ENCODE data around the gene MAEA.
A peak's percentile ranks its signal among the peaks of the same experiment; 100 is the strongest.

MAEA gene

DNA sequence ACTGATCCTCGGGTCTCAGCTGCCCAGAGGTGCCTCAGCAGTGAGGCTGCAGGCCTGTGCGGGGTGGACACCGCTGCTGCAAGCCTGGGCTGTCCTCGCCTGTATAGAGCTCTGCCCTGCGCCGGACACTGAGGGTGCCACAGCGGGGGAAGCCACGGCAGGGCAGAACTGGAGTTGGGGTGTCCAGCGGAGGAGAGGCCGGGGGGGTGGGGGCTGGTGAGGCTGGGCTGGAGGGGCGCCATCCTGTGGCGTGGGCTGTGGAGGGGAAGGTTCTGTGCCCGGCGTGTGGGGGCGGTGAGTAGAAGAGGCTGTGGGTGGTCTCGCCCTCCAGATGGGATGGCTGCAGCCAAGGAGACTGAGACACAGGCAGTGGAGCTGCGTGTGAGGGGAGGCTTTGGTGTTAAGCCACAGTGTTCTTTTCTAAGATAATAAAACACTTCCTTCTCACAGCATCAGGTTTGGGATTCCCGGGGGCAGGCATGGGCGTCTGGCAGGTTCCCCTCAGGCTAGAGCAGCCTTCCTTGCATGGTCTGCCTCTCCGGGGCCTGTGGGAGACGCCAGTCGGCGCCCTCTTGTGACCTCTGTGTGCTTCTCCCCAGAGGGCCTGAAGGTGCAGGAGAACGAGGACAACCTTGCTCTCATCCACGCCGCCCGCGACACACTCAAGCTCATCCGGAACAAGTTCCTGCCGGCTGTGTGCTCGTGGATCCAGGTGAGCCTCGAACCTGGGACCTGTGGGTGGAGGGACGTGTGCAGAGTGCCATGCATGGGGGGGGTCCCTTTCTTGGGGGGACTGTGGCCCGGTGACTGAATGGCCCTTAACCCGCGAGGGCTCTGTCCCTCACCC, 64.7 kb downstream of the MAEA start:
- no peak overlapping the region for H3K4me2 ChIP-seq (ENCODE audit: insufficient read depth, low read length, poor library complexity, severe bottlenecking)
- no peaks in the 10 kb centered on the region for H3K9me3 ChIP-seq (replicated peaks in 1 of 2; ENCODE audit: control insufficient read depth in 2 of 2, insufficient read depth in 1 of 2, low read depth in 1 of 2, low read length in 2 of 2)
- H2AK5ac ChIP-seq (ENCODE audit: low read depth, low read length), result no peak overlapping the region
- no peaks in the 10 kb centered on the region for H3K27me3 ChIP-seq (ENCODE audit: control insufficient read depth in 3 of 3, insufficient read depth in 3 of 3, low read depth in 1 of 3, low read length in 3 of 3)
- no peak overlapping the region for H2BK12ac ChIP-seq (ENCODE audit: low read length)
- peaks cover 11% of the 10 kb centered on the region for H3K79me1 ChIP-seq (ENCODE audit: low read depth, low read length)
- no peak overlapping the region for H3K27ac ChIP-seq (replicated peaks; ENCODE audit: low read length)
- H3K9ac ChIP-seq (ENCODE audit: low read depth, low read length, poor library complexity), result no peak overlapping the region
- no peak overlapping the region for H4K91ac ChIP-seq (ENCODE audit: low read depth, low read length, poor library complexity)
- H3K18ac ChIP-seq (ENCODE audit: low read length), result no peak overlapping the region
- H3K4ac ChIP-seq (ENCODE audit: low read length), result no peak overlapping the region
- no peak overlapping the region for H3K23ac ChIP-seq (ENCODE audit: low read depth, low read length, poor library complexity)
- DNase-seq (ENCODE audit: low spot score), result no peak
- H3K14ac ChIP-seq (ENCODE audit: low read length), result no peak overlapping the region
- H2BK120ac ChIP-seq (ENCODE audit: low read depth, low read length), result no peak overlapping the region
- H3K4me3 ChIP-seq (ENCODE audit: low read length in 2 of 2), result no peak overlapping the region
- WGBS, 2 donors (ENCODE audit: extremely low coverage in 2 of 2, insufficient read length in 2 of 2, insufficient replicate concordance in 1 of 2), result no CpG with 5 or more reads among the region's 36 CpGs
- H3K4me1 ChIP-seq (ENCODE audit: control insufficient read depth in 2 of 2, insufficient read depth in 1 of 2, low read depth in 1 of 2, low read length in 2 of 2), result peaks cover 0 to 2% of the 10 kb centered on the region in 2 donors
- peak overlapping the region; percentile 17 for H4K8ac ChIP-seq (ENCODE audit: low read depth, low read length)
- H2BK5ac ChIP-seq (ENCODE audit: low read length), result peak overlapping the region; percentile 13
- no peak overlapping the region for H2BK15ac ChIP-seq (ENCODE audit: low read length)
- no peak overlapping the region for H2AFZ ChIP-seq (ENCODE audit: low read length)
- H3K36me3 ChIP-seq (replicated peaks in 1 of 2; ENCODE audit: control insufficient read depth in 2 of 2, insufficient read depth in 2 of 2, low read length in 2 of 2), result peaks cover 15 to 70% of the 10 kb centered on the region in 2 donors

DNA sequence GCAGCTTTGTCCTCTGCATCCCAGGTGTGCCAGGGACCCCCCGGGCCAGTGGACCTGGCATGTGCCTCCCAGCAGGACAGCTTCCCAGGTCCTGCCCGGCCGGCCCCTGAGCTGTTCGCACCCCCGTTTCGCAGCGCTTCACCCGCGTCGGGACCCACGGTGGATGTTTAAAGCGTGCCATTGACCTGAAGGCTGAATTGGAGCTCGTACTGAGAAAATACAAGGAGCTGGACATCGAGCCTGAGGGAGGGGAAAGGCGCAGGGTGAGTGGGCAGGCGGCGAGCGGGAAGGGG, 65.2 kb downstream of the MAEA start:
- Histone ChIP-seq H3K27ac (replicated peaks; ENCODE audit: low read length) (no peak overlapping the region), H2AK5ac (ENCODE audit: low read depth, low read length) (no peak overlapping the region), H3K79me1 (ENCODE audit: low read depth, low read length) (peaks cover 9% of the 10 kb centered on the region), H3K9me3 (replicated peaks in 1 of 2; ENCODE audit: control insufficient read depth in 2 of 2, insufficient read depth in 1 of 2, low read depth in 1 of 2, low read length in 2 of 2) (no peaks in the 10 kb centered on the region), H3K9ac (ENCODE audit: low read depth, low read length, poor library complexity) (no peak overlapping the region), H3K27me3 (ENCODE audit: control insufficient read depth in 3 of 3, insufficient read depth in 3 of 3, low read depth in 1 of 3, low read length in 3 of 3) (no peaks in the 10 kb centered on the region), H2BK15ac (ENCODE audit: low read length) (no peak overlapping the region), H3K4me1 (ENCODE audit: control insufficient read depth in 2 of 2, insufficient read depth in 1 of 2, low read depth in 1 of 2, low read length in 2 of 2) (no peaks in the 10 kb centered on the region), H3K4ac (ENCODE audit: low read length) (no peak overlapping the region), H4K91ac (ENCODE audit: low read depth, low read length, poor library complexity) (no peak overlapping the region), H3K23ac (ENCODE audit: low read depth, low read length, poor library complexity) (no peak overlapping the region), H3K4me2 (ENCODE audit: insufficient read depth, low read length, poor library complexity, severe bottlenecking) (no peak overlapping the region), H2BK5ac (ENCODE audit: low read length) (peak overlapping the region; percentile 13), H3K36me3 (replicated peaks in 1 of 2; ENCODE audit: control insufficient read depth in 2 of 2, insufficient read depth in 2 of 2, low read length in 2 of 2) (peaks cover 12 to 64% of the 10 kb centered on the region in 2 donors), H2BK12ac (ENCODE audit: low read length) (no peak overlapping the region), H2AFZ (ENCODE audit: low read length) (no peak overlapping the region), H3K14ac (ENCODE audit: low read length) (no peak overlapping the region), H4K8ac (ENCODE audit: low read depth, low read length) (no peak overlapping the region), H3K4me3 (ENCODE audit: low read length in 2 of 2) (no peak overlapping the region), H2BK120ac (ENCODE audit: low read depth, low read length) (no peak overlapping the region), H3K18ac (ENCODE audit: low read length) (no peak overlapping the region)
- no CpG with 5 or more reads among the region's 18 CpGs for WGBS, 2 donors (ENCODE audit: extremely low coverage in 2 of 2, insufficient read length in 2 of 2, insufficient replicate concordance in 1 of 2)
- no peak for DNase-seq (ENCODE audit: low spot score)

DNA sequence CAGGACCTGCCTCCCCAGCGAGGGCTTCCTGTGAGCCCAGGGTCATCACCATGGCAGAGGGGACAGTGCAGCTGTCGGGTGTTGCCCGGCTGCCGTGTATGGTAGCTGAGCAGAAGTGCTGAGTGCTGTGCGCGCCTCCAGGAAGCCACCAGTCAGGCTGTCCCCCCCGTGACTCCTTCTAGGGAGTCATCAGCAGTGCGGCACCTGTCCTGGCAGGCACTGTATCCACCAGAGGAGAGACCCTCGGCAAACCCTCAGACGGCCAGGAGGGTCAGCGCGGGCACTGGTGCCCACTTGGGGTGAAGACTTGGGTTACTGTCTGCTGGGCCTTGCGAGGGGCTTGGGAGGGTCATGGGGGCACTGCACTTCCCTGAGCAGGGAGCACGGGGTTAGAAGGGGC, 65.7 kb downstream of the MAEA start:
- Histone ChIP-seq H2BK12ac (ENCODE audit: low read length) (peak overlapping the region; percentile 41), H4K91ac (ENCODE audit: low read depth, low read length, poor library complexity) (no peak overlapping the region)
- WGBS, 2 donors (ENCODE audit: extremely low coverage in 2 of 2, insufficient read length in 2 of 2, insufficient replicate concordance in 1 of 2), result no CpG with 5 or more reads among the region's 14 CpGs

DNA sequence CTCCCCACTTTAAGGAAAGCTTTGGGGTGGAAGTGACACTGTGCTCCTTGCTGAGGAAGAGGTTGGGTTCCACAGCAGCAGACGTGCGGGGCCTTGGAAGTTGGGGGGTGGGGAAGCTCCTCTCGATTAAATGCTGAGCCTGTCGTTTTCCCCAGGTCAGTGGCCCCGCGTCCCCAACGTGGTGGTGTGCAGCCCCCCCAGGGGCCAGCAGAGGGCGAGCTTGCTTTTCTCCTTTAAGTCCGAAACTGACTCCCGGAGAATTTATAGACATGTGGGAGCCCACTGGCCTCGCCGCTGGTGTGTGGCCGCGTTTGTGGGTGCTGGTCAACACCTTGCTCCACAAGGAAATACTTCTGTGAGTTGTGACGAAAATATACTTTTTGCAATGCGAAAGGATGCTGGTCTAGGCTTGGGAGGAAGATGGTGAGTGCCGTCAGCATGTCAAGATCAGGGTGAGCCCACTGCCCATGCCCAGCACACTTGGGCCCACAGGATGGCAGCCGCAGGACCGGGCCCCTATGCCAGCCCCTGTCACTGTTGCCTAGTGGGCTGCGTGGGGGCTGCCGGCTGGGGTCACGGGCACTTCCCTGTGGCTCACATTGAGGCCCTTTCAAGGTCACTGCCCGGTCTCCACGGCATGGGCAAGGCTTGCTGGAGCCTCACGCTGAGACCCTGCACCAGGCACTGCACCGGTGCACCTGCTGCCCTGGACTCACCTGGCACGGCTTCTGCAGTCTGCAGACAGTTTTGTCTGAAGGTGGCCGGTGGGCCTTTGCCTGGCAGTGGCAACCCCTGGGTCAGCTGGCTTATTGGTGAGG, 66.7 kb downstream of the MAEA start:
- no peak overlapping the region for H2BK120ac ChIP-seq (ENCODE audit: low read depth, low read length)
- no peak overlapping the region for H4K8ac ChIP-seq (ENCODE audit: low read depth, low read length)
- H2BK12ac ChIP-seq (ENCODE audit: low read length), result no peak overlapping the region
- H2BK15ac ChIP-seq (ENCODE audit: low read length), result no peak overlapping the region
- DNase-seq (ENCODE audit: low spot score), result peak; percentile 63
- H3K18ac ChIP-seq (ENCODE audit: low read length), result no peak overlapping the region
- H3K4ac ChIP-seq (ENCODE audit: low read length), result no peak overlapping the region
- H3K23ac ChIP-seq (ENCODE audit: low read depth, low read length, poor library complexity), result peak overlapping the region; percentile 37
- H3K9me3 ChIP-seq (replicated peaks in 1 of 2; ENCODE audit: control insufficient read depth in 2 of 2, insufficient read depth in 1 of 2, low read depth in 1 of 2, low read length in 2 of 2), result no peaks in the 10 kb centered on the region
- no peak overlapping the region for H3K4me2 ChIP-seq (ENCODE audit: insufficient read depth, low read length, poor library complexity, severe bottlenecking)
- H3K36me3 ChIP-seq (replicated peaks in 1 of 2; ENCODE audit: control insufficient read depth in 2 of 2, insufficient read depth in 2 of 2, low read length in 2 of 2), result peaks cover 12 to 55% of the 10 kb centered on the region in 2 donors
- H3K79me1 ChIP-seq (ENCODE audit: low read depth, low read length), result peaks cover 9% of the 10 kb centered on the region
- peak overlapping the region; percentile 75 for H2BK5ac ChIP-seq (ENCODE audit: low read length)
- no peak overlapping the region for H3K27ac ChIP-seq (replicated peaks; ENCODE audit: low read length)
- H4K91ac ChIP-seq (ENCODE audit: low read depth, low read length, poor library complexity), result no peak overlapping the region
- H2AFZ ChIP-seq (ENCODE audit: low read length), result no peak overlapping the region
- no peaks in the 10 kb centered on the region for H3K4me1 ChIP-seq (ENCODE audit: control insufficient read depth in 2 of 2, insufficient read depth in 1 of 2, low read depth in 1 of 2, low read length in 2 of 2)
- H3K27me3 ChIP-seq (ENCODE audit: control insufficient read depth in 3 of 3, insufficient read depth in 3 of 3, low read depth in 1 of 3, low read length in 3 of 3), result no peaks in the 10 kb centered on the region
- H2AK5ac ChIP-seq (ENCODE audit: low read depth, low read length), result no peak overlapping the region
- no peak overlapping the region for H3K4me3 ChIP-seq (ENCODE audit: low read length in 2 of 2)
- H3K9ac ChIP-seq (ENCODE audit: low read depth, low read length, poor library complexity), result no peak overlapping the region
- no CpG with 5 or more reads among the region's 28 CpGs for WGBS, 2 donors (ENCODE audit: extremely low coverage in 2 of 2, insufficient read length in 2 of 2, insufficient replicate concordance in 1 of 2)
- H3K14ac ChIP-seq (ENCODE audit: low read length), result no peak overlapping the region

More for the DNA sequence above, 65.7 kb downstream of the MAEA start:
- H3K4me3 ChIP-seq (ENCODE audit: low read length in 2 of 2), result no peak overlapping the region
- peaks cover 9% of the 10 kb centered on the region for H3K79me1 ChIP-seq (ENCODE audit: low read depth, low read length)
- H3K9me3 ChIP-seq (replicated peaks in 1 of 2; ENCODE audit: control insufficient read depth in 2 of 2, insufficient read depth in 1 of 2, low read depth in 1 of 2, low read length in 2 of 2), result no peaks in the 10 kb centered on the region
- H3K36me3 ChIP-seq (replicated peaks in 1 of 2; ENCODE audit: control insufficient read depth in 2 of 2, insufficient read depth in 2 of 2, low read length in 2 of 2), result peaks cover 12 to 60% of the 10 kb centered on the region in 2 donors
- H3K4me2 ChIP-seq (ENCODE audit: insufficient read depth, low read length, poor library complexity, severe bottlenecking), result no peak overlapping the region
- no peaks in the 10 kb centered on the region for H3K27me3 ChIP-seq (ENCODE audit: control insufficient read depth in 3 of 3, insufficient read depth in 3 of 3, low read depth in 1 of 3, low read length in 3 of 3)
- no peak overlapping the region for H2AFZ ChIP-seq (ENCODE audit: low read length)
- peak overlapping the region; percentile 61 for H2BK120ac ChIP-seq (ENCODE audit: low read depth, low read length)
- peak overlapping the region; percentile 46 for H2AK5ac ChIP-seq (ENCODE audit: low read depth, low read length)
- no peak overlapping the region for H3K4ac ChIP-seq (ENCODE audit: low read length)
- H3K18ac ChIP-seq (ENCODE audit: low read length), result no peak overlapping the region
- no peak overlapping the region for H2BK15ac ChIP-seq (ENCODE audit: low read length)
- H3K27ac ChIP-seq (replicated peaks; ENCODE audit: low read length), result no peak overlapping the region
- H3K9ac ChIP-seq (ENCODE audit: low read depth, low read length, poor library complexity), result no peak overlapping the region
- DNase-seq (ENCODE audit: low spot score), result no peak
- peak overlapping the region; percentile 65 for H3K23ac ChIP-seq (ENCODE audit: low read depth, low read length, poor library complexity)
- no peak overlapping the region for H4K8ac ChIP-seq (ENCODE audit: low read depth, low read length)
- H2BK5ac ChIP-seq (ENCODE audit: low read length), result peak overlapping the region; percentile 75
- H3K4me1 ChIP-seq (ENCODE audit: control insufficient read depth in 2 of 2, insufficient read depth in 1 of 2, low read depth in 1 of 2, low read length in 2 of 2), result no peaks in the 10 kb centered on the region
- H3K14ac ChIP-seq (ENCODE audit: low read length), result peak overlapping the region; percentile 38
